ENCODE data around the gene MAGI1. TPM values are rescaled to one million over a fixed set of nuclear protein-coding genes. Genes with fewer than 3 reads are reported as not detected.

The MAGI1 gene
- total RNA-seq, 1 experiment from 2014 or later, result 58.2 TPM

DNA sequence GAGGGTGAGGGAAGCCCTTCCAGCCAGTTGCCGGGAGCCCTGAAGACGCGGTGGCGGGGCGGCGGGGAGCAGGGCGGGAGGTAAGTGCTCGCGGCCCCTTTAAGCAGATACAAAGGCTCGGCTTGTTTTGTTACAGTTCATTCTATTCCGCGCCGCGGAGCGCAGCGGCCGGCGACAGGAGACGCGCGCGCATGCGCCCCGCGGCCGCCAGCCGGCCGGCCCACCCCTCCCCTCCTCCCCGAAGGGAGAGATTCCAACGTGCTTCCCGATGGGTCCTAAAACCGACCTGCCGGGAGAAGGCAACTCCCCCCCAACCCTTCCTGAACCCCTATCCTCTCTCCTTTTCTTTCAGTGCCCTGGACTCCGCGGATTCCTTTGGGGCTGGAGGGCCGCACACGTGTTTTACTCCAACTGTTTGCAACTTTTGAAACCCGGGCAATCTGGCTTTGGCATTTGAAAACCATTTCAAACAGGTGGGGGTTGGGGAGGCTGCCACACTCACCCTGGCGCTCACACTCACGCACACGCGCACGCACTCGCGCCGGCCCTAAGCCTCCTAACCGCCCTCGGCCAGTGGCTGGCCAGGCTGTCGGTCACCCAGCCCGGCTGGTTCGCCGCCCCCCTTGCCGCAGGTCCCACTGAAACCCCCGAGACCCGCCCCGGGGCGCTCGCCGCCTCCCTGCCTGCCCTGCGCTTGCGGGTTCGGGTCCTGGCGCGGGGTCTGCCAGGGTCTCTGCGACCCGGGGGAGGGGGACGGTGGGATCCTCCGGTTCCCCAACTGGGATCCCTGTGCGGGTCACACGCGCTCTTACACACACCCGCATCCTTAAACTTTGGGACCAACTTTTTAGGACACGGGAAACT is at the start of gene MAGI1 (continued):
- TF ChIP-seq PRDM15 (CRISPR knock-in tag; IDR thresholded peaks at IDR 0.05) (peak; percentile 81), JAZF1 (CRISPR knock-in tag; IDR thresholded peaks at IDR 0.05) (no peak)
- TF ChIP-seq, protein P1, sequence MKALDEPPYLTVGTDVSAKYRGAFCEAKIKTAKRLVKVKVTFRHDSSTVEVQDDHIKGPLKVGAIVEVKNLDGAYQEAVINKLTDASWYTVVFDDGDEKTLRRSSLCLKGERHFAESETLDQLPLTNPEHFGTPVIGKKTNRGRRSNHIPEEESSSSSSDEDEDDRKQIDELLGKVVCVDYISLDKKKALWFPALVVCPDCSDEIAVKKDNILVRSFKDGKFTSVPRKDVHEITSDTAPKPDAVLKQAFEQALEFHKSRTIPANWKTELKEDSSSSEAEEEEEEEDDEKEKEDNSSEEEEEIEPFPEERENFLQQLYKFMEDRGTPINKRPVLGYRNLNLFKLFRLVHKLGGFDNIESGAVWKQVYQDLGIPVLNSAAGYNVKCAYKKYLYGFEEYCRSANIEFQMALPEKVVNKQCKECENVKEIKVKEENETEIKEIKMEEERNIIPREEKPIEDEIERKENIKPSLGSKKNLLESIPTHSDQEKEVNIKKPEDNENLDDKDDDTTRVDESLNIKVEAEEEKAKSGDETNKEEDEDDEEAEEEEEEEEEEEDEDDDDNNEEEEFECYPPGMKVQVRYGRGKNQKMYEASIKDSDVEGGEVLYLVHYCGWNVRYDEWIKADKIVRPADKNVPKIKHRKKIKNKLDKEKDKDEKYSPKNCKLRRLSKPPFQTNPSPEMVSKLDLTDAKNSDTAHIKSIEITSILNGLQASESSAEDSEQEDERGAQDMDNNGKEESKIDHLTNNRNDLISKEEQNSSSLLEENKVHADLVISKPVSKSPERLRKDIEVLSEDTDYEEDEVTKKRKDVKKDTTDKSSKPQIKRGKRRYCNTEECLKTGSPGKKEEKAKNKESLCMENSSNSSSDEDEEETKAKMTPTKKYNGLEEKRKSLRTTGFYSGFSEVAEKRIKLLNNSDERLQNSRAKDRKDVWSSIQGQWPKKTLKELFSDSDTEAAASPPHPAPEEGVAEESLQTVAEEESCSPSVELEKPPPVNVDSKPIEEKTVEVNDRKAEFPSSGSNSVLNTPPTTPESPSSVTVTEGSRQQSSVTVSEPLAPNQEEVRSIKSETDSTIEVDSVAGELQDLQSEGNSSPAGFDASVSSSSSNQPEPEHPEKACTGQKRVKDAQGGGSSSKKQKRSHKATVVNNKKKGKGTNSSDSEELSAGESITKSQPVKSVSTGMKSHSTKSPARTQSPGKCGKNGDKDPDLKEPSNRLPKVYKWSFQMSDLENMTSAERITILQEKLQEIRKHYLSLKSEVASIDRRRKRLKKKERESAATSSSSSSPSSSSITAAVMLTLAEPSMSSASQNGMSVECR (CRISPR knock-in tag; IDR thresholded peaks at IDR 0.05; ENCODE audit: borderline replicate concordance), result no peak; the same call in 1 of the 2 replicates

DNA sequence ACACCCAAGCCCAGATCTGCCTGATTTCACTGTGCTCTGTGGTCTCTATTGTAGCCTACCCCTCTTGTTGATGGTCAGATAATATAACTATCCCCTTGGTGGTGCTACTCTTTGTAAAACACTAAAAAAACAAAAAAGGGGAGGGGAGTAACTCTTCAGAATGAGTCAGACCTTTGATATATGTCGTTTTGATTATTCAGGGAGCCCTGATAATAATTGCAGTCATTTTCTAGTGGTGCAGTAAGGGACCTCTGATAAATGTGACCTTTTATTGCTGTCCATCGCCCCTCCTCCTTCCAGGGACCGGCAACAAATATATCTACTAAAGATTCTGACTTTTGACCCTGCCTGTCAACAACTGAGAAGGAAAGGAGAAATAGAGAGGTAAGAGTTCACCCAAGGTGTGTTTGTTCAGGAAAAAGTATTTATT is 45.1 kb upstream of the MAGI1 start:
- Mint-ChIP-seq H3K4me1 (no peaks in the 10 kb centered on the region), H3K9me3 (no peaks in the 10 kb centered on the region), H3K27me3 (ENCODE audit: low read depth) (no peaks in the 10 kb centered on the region), H3K36me3 (no peaks in the 10 kb centered on the region), H3K27ac (no peak overlapping the region), H3K4me3 (no peak overlapping the region)
- CTCF ChIA-PET, result no interaction called here
- TF ChIP-seq NFE2L1 (CRISPR knock-in tag; IDR thresholded peaks at IDR 0.05), result no peak
- no peak for TF ChIP-seq SMAD3 (CRISPR knock-in tag; IDR thresholded peaks at IDR 0.05; ENCODE audit: borderline replicate concordance)
- TF ChIP-seq, protein P2, sequence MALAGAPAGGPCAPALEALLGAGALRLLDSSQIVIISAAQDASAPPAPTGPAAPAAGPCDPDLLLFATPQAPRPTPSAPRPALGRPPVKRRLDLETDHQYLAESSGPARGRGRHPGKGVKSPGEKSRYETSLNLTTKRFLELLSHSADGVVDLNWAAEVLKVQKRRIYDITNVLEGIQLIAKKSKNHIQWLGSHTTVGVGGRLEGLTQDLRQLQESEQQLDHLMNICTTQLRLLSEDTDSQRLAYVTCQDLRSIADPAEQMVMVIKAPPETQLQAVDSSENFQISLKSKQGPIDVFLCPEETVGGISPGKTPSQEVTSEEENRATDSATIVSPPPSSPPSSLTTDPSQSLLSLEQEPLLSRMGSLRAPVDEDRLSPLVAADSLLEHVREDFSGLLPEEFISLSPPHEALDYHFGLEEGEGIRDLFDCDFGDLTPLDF (CRISPR knock-in tag; IDR thresholded peaks at IDR 0.05), result no peak
- TF ChIP-seq, protein P3, sequence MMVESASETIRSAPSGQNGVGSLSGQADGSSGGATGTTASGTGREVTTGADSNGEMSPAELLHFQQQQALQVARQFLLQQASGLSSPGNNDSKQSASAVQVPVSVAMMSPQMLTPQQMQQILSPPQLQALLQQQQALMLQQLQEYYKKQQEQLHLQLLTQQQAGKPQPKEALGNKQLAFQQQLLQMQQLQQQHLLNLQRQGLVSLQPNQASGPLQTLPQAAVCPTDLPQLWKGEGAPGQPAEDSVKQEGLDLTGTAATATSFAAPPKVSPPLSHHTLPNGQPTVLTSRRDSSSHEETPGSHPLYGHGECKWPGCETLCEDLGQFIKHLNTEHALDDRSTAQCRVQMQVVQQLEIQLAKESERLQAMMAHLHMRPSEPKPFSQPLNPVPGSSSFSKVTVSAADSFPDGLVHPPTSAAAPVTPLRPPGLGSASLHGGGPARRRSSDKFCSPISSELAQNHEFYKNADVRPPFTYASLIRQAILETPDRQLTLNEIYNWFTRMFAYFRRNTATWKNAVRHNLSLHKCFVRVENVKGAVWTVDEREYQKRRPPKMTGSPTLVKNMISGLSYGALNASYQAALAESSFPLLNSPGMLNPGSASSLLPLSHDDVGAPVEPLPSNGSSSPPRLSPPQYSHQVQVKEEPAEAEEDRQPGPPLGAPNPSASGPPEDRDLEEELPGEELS (CRISPR knock-in tag; IDR thresholded peaks at IDR 0.05), result no peak
- TF ChIP-seq CREM (CRISPR knock-in tag; IDR thresholded peaks at IDR 0.05), result no peak
- no peak for TF ChIP-seq CBFB (CRISPR knock-in tag; IDR thresholded peaks at IDR 0.05; ENCODE audit: low read depth)
- no peak for TF ChIP-seq GABPB1 (CRISPR knock-in tag; IDR thresholded peaks at IDR 0.05)
- POLR2A ChIA-PET, result no interaction called here
- ATAC-seq (no peak), DNase-seq (ENCODE audit: low spot score) (no peak)

Data from WTC11 (cell line).